CD4-positive, alpha-beta T cell treated with Interleukin-4 for 1 hour (primary cell): ENCODE results near the gene TMEM95.
"Not testable (repeated sequence)": the region's sequence is repeated elsewhere in the genome, so short reads cannot be mapped to it uniquely, and the experiment has no call there.

Experiments used
- DNase-seq, 2 donors: peaks; one replicate each; pipeline ENCODE4 v3.0.0-alpha.2; 2020 to 2022

TMEM95 gene

DNA sequence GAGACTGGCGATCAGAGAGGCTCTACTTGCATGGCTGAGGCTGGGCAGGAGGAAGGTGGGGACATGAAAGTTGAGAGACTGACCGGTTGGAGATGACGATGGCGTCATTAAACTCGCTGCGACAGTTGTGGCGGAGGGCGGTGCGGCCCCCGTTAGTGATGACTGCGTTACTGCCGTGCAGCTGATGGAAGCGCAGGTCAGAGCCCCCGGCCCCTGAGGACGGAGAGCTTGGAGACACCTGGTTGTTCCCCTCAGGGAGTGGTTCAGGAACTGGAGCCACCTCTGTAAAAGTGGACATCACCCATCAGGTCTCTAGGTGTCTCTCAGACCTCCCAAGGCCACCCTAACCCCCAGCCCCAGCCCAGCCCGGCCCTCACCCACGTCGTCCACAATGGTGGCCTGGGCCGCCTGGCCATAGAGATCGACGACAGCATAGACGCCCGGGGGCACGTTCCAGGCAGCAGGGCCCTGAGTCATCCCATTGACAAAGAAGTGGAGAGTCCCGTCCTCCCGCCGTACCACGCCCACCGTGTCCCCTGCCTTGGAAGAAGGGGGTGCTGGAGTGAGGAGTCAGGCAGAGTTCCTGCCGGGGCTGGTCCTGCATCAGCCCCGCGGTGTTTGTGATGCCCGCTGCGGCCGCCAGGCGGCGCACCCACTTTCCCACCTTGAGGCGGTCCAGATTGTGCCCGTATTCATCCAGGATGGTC is 31.1 kb upstream of the TMEM95 start:
- DNase-seq = peak; percentile 57 to 70

- no peak for DNase-seq
Observed at GRCh38 chr17:7324438-7324779, 30.5 kb upstream of the TMEM95 start.

DNA sequence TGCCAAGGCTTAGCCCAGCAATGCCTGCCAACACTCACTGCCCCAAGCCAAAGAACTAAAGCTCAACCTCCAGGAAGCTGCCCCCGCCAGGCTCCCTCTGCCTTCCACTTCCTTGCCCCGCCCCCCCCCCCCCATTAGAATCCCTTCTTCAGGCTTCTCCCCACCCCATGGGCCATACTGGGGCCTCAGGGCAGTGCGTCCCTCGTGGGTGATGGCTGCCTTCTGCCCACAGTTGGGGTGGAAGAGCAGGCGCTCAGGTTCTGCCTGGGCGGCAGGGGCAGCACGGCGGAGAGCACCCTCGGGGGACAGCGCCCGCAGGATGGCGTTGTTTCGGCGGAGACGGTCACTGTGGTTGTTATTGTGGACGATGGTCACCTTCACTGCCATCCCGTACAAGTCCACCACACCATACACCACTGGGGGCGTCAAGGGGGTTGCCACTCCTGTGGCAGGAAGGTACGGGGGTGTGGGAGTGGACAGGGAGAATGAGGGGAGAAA is 29.9 kb upstream of the TMEM95 start:
- no peak for DNase-seq

GRCh38 chr17:7326186-7326585 is 28.8 kb upstream of the TMEM95 start:
- no peak for DNase-seq

GRCh38 chr17:7327056-7327455 is 27.9 kb upstream of the TMEM95 start:
- DNase-seq = no peak

DNA sequence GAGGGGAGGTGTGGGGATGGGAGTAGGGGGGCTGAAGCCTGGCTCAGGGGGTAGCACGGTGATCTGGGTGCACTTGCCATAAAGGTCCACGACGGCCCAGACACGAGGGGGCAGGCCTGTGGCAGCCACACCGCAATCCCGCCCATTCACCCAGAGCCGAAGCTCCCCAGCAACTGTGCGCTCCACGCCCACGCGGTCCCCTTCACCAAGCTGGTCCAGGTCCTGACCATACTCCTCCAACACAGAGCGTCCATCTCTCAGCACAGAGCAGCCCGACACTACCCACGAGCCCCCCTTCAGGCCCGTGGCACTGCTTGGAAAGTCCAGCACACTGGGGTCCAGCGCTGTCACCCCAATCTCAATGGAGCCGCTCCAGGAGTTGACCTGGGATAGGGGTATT is 27.5 kb upstream of the TMEM95 start:
- DNase-seq = no peak

DNA sequence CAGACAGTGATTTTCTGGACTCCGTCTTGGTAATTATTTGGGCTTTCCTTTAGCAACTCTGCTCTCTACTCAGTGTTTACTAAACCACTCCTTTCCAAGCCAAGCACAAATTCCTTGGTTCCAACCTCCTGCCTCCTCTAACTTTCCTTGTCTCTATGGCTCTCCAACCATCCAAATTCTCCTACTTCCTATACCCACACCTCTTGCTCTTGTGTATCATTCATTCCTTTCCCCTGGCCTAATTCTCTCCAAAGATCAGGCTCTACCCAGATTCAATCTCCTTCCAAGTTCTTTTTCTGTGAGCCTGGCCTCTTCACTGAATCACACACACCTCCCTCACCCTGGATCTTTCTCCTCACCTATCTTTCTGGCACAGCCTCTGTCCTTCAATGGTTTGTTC is 26.9 kb upstream of the TMEM95 start:
- no peak for DNase-seq

DNA sequence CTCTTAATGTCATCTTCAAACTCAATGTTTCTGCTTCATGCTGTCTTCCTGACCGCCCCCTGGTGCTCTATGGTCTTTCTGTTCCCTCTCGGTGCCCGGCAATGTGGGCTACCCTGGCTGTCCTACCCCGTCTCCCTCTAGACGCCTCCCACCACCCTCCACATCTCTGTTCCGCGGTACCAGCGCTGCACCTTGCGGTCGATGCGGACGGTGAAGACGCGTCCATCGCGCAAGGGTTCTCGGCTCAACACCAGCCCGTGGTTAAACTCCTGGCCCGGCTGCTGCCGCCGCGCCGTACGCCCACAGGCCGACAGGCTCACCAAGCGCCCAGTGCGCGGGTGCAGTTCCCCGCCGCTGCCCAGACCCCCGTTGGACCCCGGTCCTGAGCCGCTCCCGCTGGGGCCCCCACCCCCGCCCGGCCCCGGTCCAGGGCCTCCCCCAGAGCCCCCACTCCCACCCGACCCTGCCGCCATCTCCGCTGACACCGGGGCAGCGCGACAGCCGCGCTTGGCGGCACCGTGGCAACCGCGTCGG is 26.0 kb upstream of the TMEM95 start, which contains the start of gene NEURL4:
NEURL4 (minus strand) TSS at position 496 of the 534 bp plus-strand sequence; CDS start at position 473, 23 bp downstream.
- peak in 1 of 2 donors; percentile 40 for DNase-seq

DNA sequence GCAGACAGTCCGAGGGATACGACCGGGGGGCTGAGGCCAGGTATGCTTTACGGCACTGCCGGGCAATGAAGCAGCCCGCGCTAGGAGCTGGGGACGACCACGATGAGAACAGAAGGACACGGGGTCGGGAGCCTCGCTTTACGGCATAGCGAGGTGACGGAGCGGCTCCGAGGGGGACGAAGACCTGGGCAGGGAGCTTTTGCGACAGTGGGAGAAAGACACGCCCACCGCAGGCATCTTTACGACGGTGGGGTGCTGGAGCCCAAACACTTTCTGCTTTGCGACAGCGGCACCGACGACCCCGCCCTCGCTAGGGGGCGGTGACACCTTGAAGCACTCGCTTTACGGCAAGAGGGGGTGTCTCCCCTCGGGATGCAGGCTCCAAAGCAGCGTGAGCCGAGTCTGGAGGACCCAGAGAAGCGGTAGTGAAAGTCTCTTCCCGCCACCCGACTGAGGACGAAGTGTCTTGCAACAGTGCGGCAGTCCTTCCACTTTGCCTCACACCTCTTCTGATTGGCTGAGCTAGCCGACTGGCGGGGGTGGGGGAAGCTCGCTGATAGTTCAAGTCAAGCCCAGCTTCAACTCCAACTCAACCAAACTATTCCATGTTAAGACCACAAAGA is 25.5 kb upstream of the TMEM95 start:
- DNase-seq = peak; percentile 98

- peak; percentile 83 to 86 for DNase-seq
Observed at GRCh38 chr17:7329997-7330637, 24.8 kb upstream of the TMEM95 start.

DNA sequence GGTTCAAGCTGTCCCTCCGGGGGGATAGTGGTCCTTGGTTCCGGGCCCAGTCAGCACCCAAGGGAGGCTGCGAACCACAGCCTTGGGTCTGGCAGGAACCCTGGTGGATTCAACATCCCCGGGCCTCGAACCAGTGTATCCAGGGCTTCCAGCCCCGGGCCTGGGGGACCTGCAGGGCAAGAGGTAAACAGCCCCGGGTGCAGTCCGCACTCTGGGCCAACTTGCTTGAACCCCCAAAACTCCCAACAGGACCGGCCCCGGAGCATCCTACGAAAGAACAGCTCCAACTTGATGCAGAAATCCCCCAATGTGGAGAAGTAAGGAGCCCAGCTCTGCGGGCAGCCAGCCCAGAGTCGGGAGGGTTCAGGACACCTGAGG is 24.3 kb upstream of the TMEM95 start:
- no peak for DNase-seq

DNA sequence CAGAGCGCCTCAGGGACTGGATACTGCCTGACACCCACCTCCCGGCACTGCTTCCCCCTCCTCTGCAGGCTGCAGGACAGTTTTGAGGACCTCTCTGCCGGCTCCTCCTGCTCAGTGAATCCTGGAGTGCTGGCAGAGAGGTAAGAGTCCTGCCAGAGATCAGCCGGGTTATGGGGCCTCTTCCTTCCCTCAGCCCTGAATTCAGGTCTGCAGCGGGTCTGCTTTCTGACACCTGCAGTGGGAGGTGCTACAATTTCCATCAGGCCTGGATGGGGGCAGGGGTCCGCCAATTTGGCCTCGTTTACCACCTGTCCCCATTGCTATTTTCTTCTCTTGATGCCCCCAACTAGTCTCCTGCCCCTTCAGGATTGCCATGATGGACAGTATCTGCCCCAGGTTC is 22.8 kb upstream of the TMEM95 start:
- DNase-seq = no peak

GRCh38 chr17:7332600-7333069 is 22.3 kb upstream of the TMEM95 start:
- peak; percentile 50 to 74 for DNase-seq

GRCh38 chr17:7334938-7335538 is 19.9 kb upstream of the TMEM95 start:
- no peak for DNase-seq

DNA sequence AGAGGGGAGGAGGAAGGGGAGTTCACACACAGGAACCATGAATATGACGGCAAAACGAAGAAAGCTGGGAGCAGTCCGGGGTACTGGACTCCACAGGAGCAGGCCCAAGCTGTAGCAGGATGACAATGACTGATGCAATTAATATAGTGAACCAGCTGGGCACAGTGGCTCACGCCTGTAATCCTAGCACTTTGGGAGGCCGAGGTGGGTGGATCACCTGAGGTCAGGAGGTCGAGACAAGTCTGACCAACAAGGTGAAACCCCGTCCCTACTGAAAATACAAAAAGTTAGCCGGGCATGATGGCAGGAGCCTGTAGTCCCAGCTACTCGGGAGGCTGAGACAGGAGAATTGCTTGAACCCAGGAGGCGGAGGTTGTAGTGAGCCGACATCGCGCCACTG is 19.2 kb upstream of the TMEM95 start:
- DNase-seq = not testable (repeated sequence)

- DNase-seq = peak; percentile 84 to 87
Observed at GRCh38 chr17:7336240-7337175, 18.4 kb upstream of the TMEM95 start, which contains the start of gene ACAP1. ACAP1 (plus strand) TSS chr17:7336529; CDS start chr17:7336735, 206 bp downstream.

GRCh38 chr17:7337600-7337999 is 17.4 kb upstream of the TMEM95 start:
- DNase-seq = not testable (repeated sequence)

DNA sequence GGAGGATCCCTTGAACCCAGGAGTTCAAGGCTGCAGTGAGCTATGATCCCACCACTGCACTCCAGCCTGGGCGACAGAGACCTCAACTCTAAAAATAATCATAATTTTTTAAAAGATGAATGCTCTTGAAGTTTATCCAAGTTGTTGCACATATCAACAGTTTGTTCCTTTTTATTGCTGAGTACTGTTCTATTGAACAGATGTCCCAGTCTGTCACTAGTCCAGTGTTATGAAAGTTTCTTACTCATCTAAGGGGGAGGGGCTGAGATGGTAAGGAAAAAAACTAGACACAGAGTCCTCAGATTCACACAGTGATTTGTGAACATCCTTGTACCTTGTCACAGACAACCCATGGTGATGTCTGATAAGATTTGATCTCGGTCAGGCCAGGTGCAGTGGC is 14.8 kb upstream of the TMEM95 start:
- no peak for DNase-seq

DNA sequence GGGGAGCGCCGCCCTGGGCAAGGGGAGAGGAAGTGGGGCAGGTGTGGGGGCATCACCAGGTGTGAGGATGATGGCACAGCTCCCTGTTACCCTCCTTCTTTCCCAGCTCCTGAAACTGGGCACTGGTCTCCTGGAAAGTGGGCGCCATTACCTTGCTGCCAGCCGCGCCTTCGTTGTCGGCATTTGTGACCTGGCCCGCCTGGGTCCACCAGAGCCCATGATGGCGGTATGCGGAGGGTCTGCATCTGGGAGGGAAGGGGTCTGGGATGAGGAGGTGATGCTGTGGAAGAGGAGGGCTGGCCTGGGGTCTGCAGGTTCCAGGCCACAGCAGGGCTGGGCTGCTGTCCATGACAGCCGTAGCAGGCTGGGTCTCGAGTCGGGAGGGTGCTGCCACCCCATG is 13.1 kb upstream of the TMEM95 start:
- no peak for DNase-seq

DNA sequence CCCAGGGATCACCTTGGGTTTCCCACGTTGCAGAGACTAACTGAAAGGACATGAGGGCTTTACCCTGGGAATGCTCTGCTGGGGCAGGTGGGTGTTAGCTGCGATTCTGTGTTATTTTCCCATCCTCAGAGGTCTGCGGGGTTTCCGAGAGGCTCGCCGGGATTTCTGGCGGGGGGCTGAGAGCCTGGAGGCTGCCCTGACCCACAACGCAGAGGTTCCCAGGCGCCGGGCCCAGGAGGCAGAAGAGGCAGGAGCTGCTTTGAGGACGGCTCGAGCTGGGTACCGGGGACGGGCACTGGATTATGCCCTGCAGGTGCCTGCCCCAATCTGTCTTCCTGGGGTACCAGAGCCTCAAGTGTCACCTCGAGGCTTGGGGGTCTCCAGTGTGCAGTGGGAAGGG is 11.7 kb upstream of the TMEM95 start:
- DNase-seq = no peak

DNA sequence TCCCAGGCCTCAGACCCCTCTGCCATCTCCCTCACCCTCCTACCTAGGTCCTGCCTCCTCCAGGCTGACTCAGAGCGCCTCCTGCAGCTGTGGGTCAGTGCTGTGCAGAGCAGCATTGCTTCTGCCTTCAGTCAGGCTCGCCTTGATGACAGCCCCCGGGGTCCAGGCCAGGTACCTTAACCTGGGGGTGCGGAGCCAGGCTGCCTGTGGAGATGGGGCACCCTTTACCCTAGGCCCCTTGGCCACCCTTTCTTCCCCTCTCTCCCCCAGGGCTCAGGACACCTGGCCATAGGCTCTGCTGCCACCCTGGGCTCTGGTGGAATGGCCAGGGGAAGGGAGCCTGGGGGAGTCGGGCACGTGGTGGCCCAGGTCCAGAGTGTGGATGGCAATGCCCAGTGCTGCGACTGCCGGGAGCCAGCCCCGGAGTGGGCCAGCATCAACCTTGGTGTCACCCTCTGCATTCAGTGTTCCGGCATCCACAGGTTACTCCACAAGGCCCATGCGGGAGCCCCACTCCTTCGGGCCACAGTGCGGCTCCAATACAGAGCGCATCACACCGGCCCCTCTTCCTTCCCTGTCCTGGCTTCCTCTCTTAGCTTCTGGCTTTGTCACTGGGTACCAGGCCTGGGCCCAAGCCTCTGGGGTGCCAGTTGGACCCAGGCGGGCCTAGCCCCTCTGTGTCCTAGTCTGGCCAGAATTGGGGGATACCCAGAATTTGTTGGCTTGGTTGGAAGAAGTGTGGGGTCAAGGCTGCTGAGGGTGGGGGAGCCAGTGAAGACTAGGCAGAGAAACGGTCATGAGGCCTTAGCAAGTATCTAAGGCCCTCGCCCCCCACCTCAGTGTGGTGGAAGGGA is 8.0 kb upstream of the TMEM95 start:
- no peak for DNase-seq
